Gastrocnemius medialis (tissue), 4 donors: ENCODE measurements around the gene COL23A1.

Experiments
- CTCF ChIP-seq, 5 experiments: fragments of 450-650 bp in 3 of 5; fragments of 200-600 bp in 2 of 5; sonication (generic) in 2 of 5; IDR thresholded peaks in 4 of 5; conservative IDR thresholded peaks in 1 of 5; 1 replicate in 4 of 5; 2 replicates in 1 of 5; pipeline ENCODE4 v1.5.1; 2016 to 2019; ENCODE audit warnings: antibody characterized with exemption in 5 of 5, mild to moderate bottlenecking in 3 of 5, moderate library complexity in 3 of 5
- POLR2A ChIP-seq, 2 donors: fragments of 450-650 bp; IDR thresholded peaks; one replicate each; pipeline ENCODE4 v1.6.1; 2017; ENCODE audit warnings: antibody characterized with exemption in 2 of 2, mild to moderate bottlenecking in 2 of 2, moderate library complexity in 2 of 2

GRCh38 chr5:178274781-178275537, 315.2 kb downstream of the COL23A1 start:
- TF ChIP-seq CTCF (IDR thresholded peaks at IDR 0.05 in 4 of 5, conservative IDR thresholded peaks at IDR 0.05 in 1 of 5), result no peak
- TF ChIP-seq POLR2A (IDR thresholded peaks at IDR 0.05), result no peak
